IMR-90 (cell line): Measurements from ENCODE around the gene ARHGAP31. TPM values are rescaled to one million over a fixed set of nuclear protein-coding genes. Genes with fewer than 3 reads are reported as not detected.

ENCODE experiments used
- ATAC-seq: fragments of 200-7000 bp; cut with Tn5 transposase; 2 replicates; pipeline ENCODE4 v1.9.1; 2020; ENCODE audit warnings: low read depth, mild to moderate bottlenecking, moderate library complexity
- BruUV-seq: library from RNA; stranded (reverse); fragments of 400-500 nt; replicated peaks from 2 replicates; lab custom pipeline; 2021; lab: Mats Ljungman, UMichigan
- CTCF ChIA-PET: fragments of 300-600 bp; formaldehyde crosslinking; extraction: SDS; loops from one replicate; lab custom pipeline; 2021; ENCODE audit warnings: antibody characterized with exemption; lab: Yijun Ruan, JAX
- POLR2A ChIA-PET: fragments of 300-600 bp; sonication (Branson Sonifier 250); formaldehyde crosslinking; loops from one replicate; lab custom pipeline; 2022; ENCODE audit warnings: antibody characterized with exemption; ENCODE audit not compliant: unreplicated experiment; lab: Charles Lee
- DNase-seq: peaks from one replicate; pipeline ENCODE4 v3.0.0; 2013
- H2AFZ ChIP-seq: replicated peaks from 2 replicates; pipeline ENCODE3; 2013; ENCODE audit warnings: low read length, mild to moderate bottlenecking; ENCODE audit not compliant: poor library complexity
- H2AK5ac ChIP-seq: 2 replicates; pipeline ENCODE4 v1.6.1; 2013; ENCODE audit warnings: low read depth, low read length, inconsistent platforms
- H2AK9ac ChIP-seq: replicated peaks from 2 replicates; pipeline ENCODE3; 2013; ENCODE audit warnings: mild to moderate bottlenecking, low read depth, low read length, moderate library complexity; ENCODE audit not compliant: poor library complexity
- H2BK120ac ChIP-seq: 2 replicates; pipeline ENCODE4 v1.6.1; 2013; ENCODE audit warnings: low read depth, low read length, inconsistent platforms
- H2BK15ac ChIP-seq: 3 replicates; pipeline ENCODE4 v1.6.1; 2013; ENCODE audit warnings: low read depth, low read length, inconsistent platforms
- H2BK20ac ChIP-seq: 2 replicates; pipeline ENCODE4 v1.6.1; 2013; ENCODE audit warnings: low read depth, mild to moderate bottlenecking, inconsistent platforms, low read length, moderate library complexity
- H2BK5ac ChIP-seq: 2 replicates; pipeline ENCODE4 v1.6.1; 2013; ENCODE audit warnings: mild to moderate bottlenecking, low read depth, low read length, inconsistent platforms; ENCODE audit not compliant: poor library complexity, severe bottlenecking
- H3K14ac ChIP-seq: replicated peaks from 2 replicates; pipeline ENCODE4 v1.6.1; 2013; ENCODE audit warnings: low read depth, low read length, inconsistent platforms
- H3K18ac ChIP-seq: 2 replicates; pipeline ENCODE4 v1.6.1; 2013; ENCODE audit warnings: low read depth, low read length, control low read depth
- H3K23ac ChIP-seq: 2 replicates; pipeline ENCODE4 v1.6.1; 2013; ENCODE audit warnings: low read depth, low read length, inconsistent platforms
- H3K27ac ChIP-seq: 2 replicates; pipeline ENCODE4 v1.5.1; 2013; ENCODE audit warnings: mild to moderate bottlenecking, control low read depth, low read length; ENCODE audit not compliant: insufficient read depth
- H3K27me3 ChIP-seq: 2 replicates; pipeline ENCODE4 v1.6.1; 2013; ENCODE audit warnings: low read length; ENCODE audit not compliant: control insufficient read depth, insufficient read depth
- H3K36me3 ChIP-seq: 2 replicates; pipeline ENCODE4 v1.6.1; 2013; ENCODE audit warnings: low read length, mixed read lengths; ENCODE audit not compliant: control insufficient read depth, insufficient read depth
- H3K4ac ChIP-seq: 2 replicates; pipeline ENCODE4 v1.6.1; 2013; ENCODE audit warnings: low read depth, low read length, inconsistent platforms
- H3K4me1 ChIP-seq: 2 replicates; pipeline ENCODE4 v1.6.1; 2013; ENCODE audit warnings: low read length, mixed read lengths; ENCODE audit not compliant: control insufficient read depth, insufficient read depth
- H3K4me2 ChIP-seq: 2 replicates; pipeline ENCODE4 v1.6.1; 2013; ENCODE audit warnings: low read depth, mild to moderate bottlenecking, control low read depth, low read length, moderate library complexity
- H3K4me3 ChIP-seq: 2 replicates; pipeline ENCODE4 v1.5.1; 2013; ENCODE audit warnings: low read depth, mild to moderate bottlenecking, control low read depth, low read length, moderate library complexity; ENCODE audit not compliant: insufficient read depth
- H3K56ac ChIP-seq: 2 replicates; pipeline ENCODE4 v1.6.1; 2013; ENCODE audit warnings: low read length, inconsistent platforms; ENCODE audit not compliant: insufficient read depth; ENCODE audit errors: extremely low read depth
- H3K79me1 ChIP-seq, 2 experiments: 2 replicates each; pipeline ENCODE4 v1.6.1; 2013; ENCODE audit warnings: low read length in 2 of 2, inconsistent platforms in 1 of 2, low read depth in 1 of 2
- H3K9ac ChIP-seq: 2 replicates; pipeline ENCODE4 v1.6.1; 2013; ENCODE audit warnings: low read depth, low read length, control low read depth
- H3K9me1 ChIP-seq: 2 replicates; pipeline ENCODE4 v1.6.1; 2013; ENCODE audit warnings: low read length, inconsistent platforms; ENCODE audit not compliant: insufficient read depth
- H3K9me3 ChIP-seq: 2 replicates; pipeline ENCODE4 v1.6.1; 2013; ENCODE audit warnings: low read length; ENCODE audit not compliant: control insufficient read depth, insufficient read depth
- H4K20me1 ChIP-seq: 2 replicates; pipeline ENCODE4 v1.6.1; 2013; ENCODE audit warnings: low read length, inconsistent platforms; ENCODE audit not compliant: insufficient read depth
- H4K5ac ChIP-seq: 2 replicates; pipeline ENCODE4 v1.6.1; 2013; ENCODE audit warnings: mild to moderate bottlenecking, low read depth, low read length, control low read depth
- H4K8ac ChIP-seq, 2 experiments: 2 replicates each; pipeline ENCODE4 v1.6.1; 2013; ENCODE audit warnings: low read depth in 2 of 2, low read length in 2 of 2, control low read depth in 1 of 2, inconsistent platforms in 1 of 2
- H4K91ac ChIP-seq: 2 replicates; pipeline ENCODE4 v1.6.1; 2013; ENCODE audit warnings: low read depth, low read length, inconsistent platforms; ENCODE audit not compliant: insufficient read depth
- BHLHE40 ChIP-seq: fragments of 150-350 bp; IDR thresholded peaks from 2 replicates; pipeline ENCODE4 v1.6.1; 2016; ENCODE audit warnings: mild to moderate bottlenecking, low read depth, low read length
- CEBPB ChIP-seq: IDR thresholded peaks from 2 replicates; pipeline ENCODE4 v1.6.1; 2012; ENCODE audit warnings: low read depth, low read length, improper control_type of control experiment
- CHD1 ChIP-seq: IDR thresholded peaks from 2 replicates; pipeline ENCODE4 v1.6.1; 2012; ENCODE audit warnings: low read depth, low read length, improper control_type of control experiment
- ELK1 ChIP-seq: fragments of 150-350 bp; IDR thresholded peaks from 2 replicates; pipeline ENCODE4 v1.6.1; 2016; ENCODE audit warnings: low read depth, mild to moderate bottlenecking, low read length, moderate library complexity, borderline replicate concordance
- FOS ChIP-seq: fragments of 150-350 bp; IDR thresholded peaks from 2 replicates; pipeline ENCODE4 v1.6.1; 2016; ENCODE audit warnings: low read depth, low read length
- MAFK ChIP-seq: IDR thresholded peaks from 2 replicates; pipeline ENCODE4 v1.6.1; 2012; ENCODE audit warnings: low read depth, low read length, improper control_type of control experiment
- MAZ ChIP-seq: IDR thresholded peaks from 2 replicates; pipeline ENCODE4 v1.6.1; 2012; ENCODE audit warnings: low read depth, mild to moderate bottlenecking, low read length, improper control_type of control experiment, moderate library complexity, borderline replicate concordance
- MXI1 ChIP-seq: IDR thresholded peaks from 2 replicates; pipeline ENCODE4 v1.6.1; 2012; ENCODE audit warnings: low read depth, mild to moderate bottlenecking, low read length, moderate library complexity, borderline replicate concordance
- NFE2L2 ChIP-seq: fragments of 150-350 bp; IDR thresholded peaks from 2 replicates; pipeline ENCODE4 v1.6.1; 2016; ENCODE audit warnings: low read depth, mild to moderate bottlenecking, low read length
- POLR2A ChIP-seq: IDR thresholded peaks from 2 replicates; pipeline ENCODE4 v1.6.1; 2012; ENCODE audit warnings: mild to moderate bottlenecking, low read depth, low read length
- RAD21 ChIP-seq: IDR thresholded peaks from 2 replicates; pipeline ENCODE4 v1.6.1; 2012; ENCODE audit warnings: low read length, improper control_type of control experiment
- RCOR1 ChIP-seq: IDR thresholded peaks from 2 replicates; pipeline ENCODE4 v1.6.1; 2012; ENCODE audit warnings: mild to moderate bottlenecking, low read length, improper control_type of control experiment; ENCODE audit not compliant: insufficient replicate concordance
- RFX5 ChIP-seq: IDR thresholded peaks from 2 replicates; pipeline ENCODE4 v1.8.0; 2012; ENCODE audit warnings: low read depth, mild to moderate bottlenecking, low read length, moderate library complexity
- SMC3 ChIP-seq: fragments of 150-350 bp; IDR thresholded peaks from 2 replicates; pipeline ENCODE4 v1.6.1; 2016; ENCODE audit warnings: low read depth, mild to moderate bottlenecking, antibody characterized with exemption, low read length, moderate library complexity
- dilution Hi-C: fragments of 300-500 bp; cut with HindIII; formaldehyde crosslinking; loops from one replicate; pipeline ENCODE4 v1.14.3; 2018; ENCODE audit warnings: low sequenced_read_pairs; ENCODE audit not compliant: unreplicated experiment
- in situ Hi-C: fragments of 300-500 bp; cut with MboI; formaldehyde crosslinking; loops from 3 replicates; pipeline ENCODE4 v1.14.3; 2019; ENCODE audit warnings: low sequenced_read_pairs, inconsistent platforms, mixed read lengths
- intact Hi-C: fragments of 100-400 bp; cut with micrococcal nuclease; formaldehyde crosslinking; loops from 2 replicates; pipeline ENCODE4 v1.10.0; 2022
- polyA plus RNA-seq, 3 experiments: library from polyadenylated mRNA; depleted of rRNA; stranded (reverse); fragments of >200 nt; gene quantifications; 2 replicates each; pipeline ENCODE4 v1.2.3, GENCODE V29; 2012; ENCODE audit warnings: low replicate concordance in 1 of 3
- total RNA-seq: library from RNA; depleted of rRNA; stranded (reverse); fragments of >200 nt; gene quantifications from 2 replicates; pipeline ENCODE4 v1.2.3, GENCODE V29; 2012
- TF ChIP-seq, protein P1 (sequence below): conservative IDR thresholded peaks from 2 replicates; pipeline ENCODE4 v1.5.1; 2012; ENCODE audit warnings: mild to moderate bottlenecking, low read depth, low read length, improper control_type of control experiment
- TF ChIP-seq, protein P2 (sequence below): fragments of 150-350 bp; IDR thresholded peaks from 2 replicates; pipeline ENCODE4 v1.6.1; 2017; ENCODE audit warnings: mild to moderate bottlenecking, antibody characterized with exemption, low read length, low read depth

The ARHGAP31 gene
- total and polyA plus RNA-seq, 2 of the 4 experiments (the other 2 are of a cell fraction) = 6.6 to 7.7 TPM

GRCh38 chr3:119290613-119291012 is 3.6 kb upstream of the ARHGAP31 start:
- no peaks in the 10 kb centered on the region for H4K20me1 ChIP-seq
- intact Hi-C loops (loop anchor here (10.0 kb wide), 1 partner anchor 144 kb away; no protein-coding TSS in a partner anchor), in situ Hi-C loops (loop anchor here (5.0 to 25.0 kb wide), 2 partner anchors 62 to 397 kb away; partner anchors contain the start of gene COX17), dilution Hi-C loops (no loop called here)
- H3K4me2 ChIP-seq = no peak overlapping the region
- no peak overlapping the region for H2BK5ac ChIP-seq
- H4K8ac ChIP-seq = no peak overlapping the region
- H2AK9ac ChIP-seq = no peak overlapping the region
- no peaks in the 10 kb centered on the region for H3K4me1 ChIP-seq
- no peak for ATAC-seq
- ChIA-PET CTCF (no interaction called here), POLR2A (no interaction called here)
- H3K4ac ChIP-seq = no peak overlapping the region
- H3K23ac ChIP-seq = no peak overlapping the region
- H3K27ac ChIP-seq = no peak overlapping the region
- no peak overlapping the region for H2AFZ ChIP-seq
- H2BK15ac ChIP-seq = no peak overlapping the region
- H3K9me3 ChIP-seq = no peaks in the 10 kb centered on the region
- H3K27me3 ChIP-seq = no peaks in the 10 kb centered on the region
- H4K91ac ChIP-seq = no peak overlapping the region
- H2AK5ac ChIP-seq = no peak overlapping the region
- no peak overlapping the region for H2BK120ac ChIP-seq
- peaks cover 3 to 7% of the 10 kb centered on the region in 2 experiments; a peak in 2 of 4 replicates for H3K79me1 ChIP-seq
- H3K14ac ChIP-seq = no peak overlapping the region
- no peak for DNase-seq
- no peak for TF ChIP-seq ELK1
- no peak for TF ChIP-seq CHD1
- no peak for TF ChIP-seq RCOR1
- no peak for TF ChIP-seq RFX5
- no peak for TF ChIP-seq FOS
- TF ChIP-seq, protein P1, sequence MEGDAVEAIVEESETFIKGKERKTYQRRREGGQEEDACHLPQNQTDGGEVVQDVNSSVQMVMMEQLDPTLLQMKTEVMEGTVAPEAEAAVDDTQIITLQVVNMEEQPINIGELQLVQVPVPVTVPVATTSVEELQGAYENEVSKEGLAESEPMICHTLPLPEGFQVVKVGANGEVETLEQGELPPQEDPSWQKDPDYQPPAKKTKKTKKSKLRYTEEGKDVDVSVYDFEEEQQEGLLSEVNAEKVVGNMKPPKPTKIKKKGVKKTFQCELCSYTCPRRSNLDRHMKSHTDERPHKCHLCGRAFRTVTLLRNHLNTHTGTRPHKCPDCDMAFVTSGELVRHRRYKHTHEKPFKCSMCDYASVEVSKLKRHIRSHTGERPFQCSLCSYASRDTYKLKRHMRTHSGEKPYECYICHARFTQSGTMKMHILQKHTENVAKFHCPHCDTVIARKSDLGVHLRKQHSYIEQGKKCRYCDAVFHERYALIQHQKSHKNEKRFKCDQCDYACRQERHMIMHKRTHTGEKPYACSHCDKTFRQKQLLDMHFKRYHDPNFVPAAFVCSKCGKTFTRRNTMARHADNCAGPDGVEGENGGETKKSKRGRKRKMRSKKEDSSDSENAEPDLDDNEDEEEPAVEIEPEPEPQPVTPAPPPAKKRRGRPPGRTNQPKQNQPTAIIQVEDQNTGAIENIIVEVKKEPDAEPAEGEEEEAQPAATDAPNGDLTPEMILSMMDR = no peak
- TF ChIP-seq MAZ = no peak
- TF ChIP-seq SMC3 = no peak
- no peak for TF ChIP-seq MAFK
- no peak for TF ChIP-seq NFE2L2
- no peak for TF ChIP-seq MXI1
- TF ChIP-seq, protein P2, sequence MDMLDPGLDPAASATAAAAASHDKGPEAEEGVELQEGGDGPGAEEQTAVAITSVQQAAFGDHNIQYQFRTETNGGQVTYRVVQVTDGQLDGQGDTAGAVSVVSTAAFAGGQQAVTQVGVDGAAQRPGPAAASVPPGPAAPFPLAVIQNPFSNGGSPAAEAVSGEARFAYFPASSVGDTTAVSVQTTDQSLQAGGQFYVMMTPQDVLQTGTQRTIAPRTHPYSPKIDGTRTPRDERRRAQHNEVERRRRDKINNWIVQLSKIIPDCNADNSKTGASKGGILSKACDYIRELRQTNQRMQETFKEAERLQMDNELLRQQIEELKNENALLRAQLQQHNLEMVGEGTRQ = no peak
- TF ChIP-seq BHLHE40 = no peak
- TF ChIP-seq POLR2A = no peak
- TF ChIP-seq RAD21 = no peak
- no peak for TF ChIP-seq CEBPB
- H3K9ac ChIP-seq = no peak overlapping the region
- no peak overlapping the region for H4K5ac ChIP-seq
- no peak overlapping the region for H2BK20ac ChIP-seq
- BruUV-seq = no TSS peak
- H3K9me1 ChIP-seq = no peaks in the 10 kb centered on the region
- H3K4me3 ChIP-seq = no peak overlapping the region
- no peak overlapping the region for H3K18ac ChIP-seq
- no peaks in the 10 kb centered on the region for H3K36me3 ChIP-seq
- H3K56ac ChIP-seq = no peak overlapping the region
